ENCODE results near the gene LYRM2. TPM values are rescaled to one million over a fixed set of nuclear protein-coding genes. Genes with fewer than 3 reads are reported as not detected.

LYRM2 gene
- total RNA-seq, 4 donors from 2014 or later, result 8.1 to 19.5 (median 14.4) TPM

- Histone ChIP-seq H3K36me3 (peaks cover 97% of the 10 kb centered on the region), H3K4me3 (no peak overlapping the region), H3K9me3 (no peaks in the 10 kb centered on the region), H3K27me3 (no peaks in the 10 kb centered on the region), H3K27ac (no peak overlapping the region), H3K4me1 (no peaks in the 10 kb centered on the region)
- TF ChIP-seq EP300 (IDR thresholded peaks at IDR 0.05) (no peak), POLR2AphosphoS5 (IDR thresholded peaks at IDR 0.05) (no peak), POLR2A (IDR thresholded peaks at IDR 0.05) (no peak), CTCF (IDR thresholded peaks at IDR 0.05) (no peak)
- 90% methylated on average over 5 of the region's 7 CpGs for WGBS
- no peak for DNase-seq (ENCODE audit: low spot score in 2 of 2)
Observed at GRCh38 chr6:89680551-89680950, 42.0 kb upstream of the LYRM2 start.

GRCh38 chr6:89680150-89680549, 41.6 kb upstream of the LYRM2 start:
- Histone ChIP-seq H3K27ac (no peak overlapping the region), H3K9me3 (no peaks in the 10 kb centered on the region), H3K27me3 (no peaks in the 10 kb centered on the region), H3K4me1 (no peaks in the 10 kb centered on the region), H3K4me3 (no peak overlapping the region), H3K36me3 (peaks cover 97% of the 10 kb centered on the region)
- TF ChIP-seq EP300 (IDR thresholded peaks at IDR 0.05) (no peak), POLR2A (IDR thresholded peaks at IDR 0.05) (no peak), CTCF (IDR thresholded peaks at IDR 0.05) (no peak), POLR2AphosphoS5 (IDR thresholded peaks at IDR 0.05) (no peak)
- WGBS, result 89% methylated on average over 2 of the region's 2 CpGs
- DNase-seq (ENCODE audit: low spot score in 2 of 2), result no peak

GRCh38 chr6:89679215-89680120, 40.9 kb upstream of the LYRM2 start:
- no peaks in the 10 kb centered on the region for H3K4me1 ChIP-seq

GRCh38 chr6:89678531-89678930, 40.0 kb upstream of the LYRM2 start:
- no peak for DNase-seq (ENCODE audit: low spot score in 2 of 2)
- Histone ChIP-seq H3K4me1 (no peaks in the 10 kb centered on the region), H3K9me3 (no peaks in the 10 kb centered on the region), H3K4me3 (no peak overlapping the region), H3K27ac (no peak overlapping the region), H3K36me3 (peaks cover 97% of the 10 kb centered on the region), H3K27me3 (no peaks in the 10 kb centered on the region)
- 90% methylated on average over 3 of the region's 3 CpGs for WGBS
- TF ChIP-seq CTCF (IDR thresholded peaks at IDR 0.05), result no peak
- TF ChIP-seq EP300 (IDR thresholded peaks at IDR 0.05), result no peak
- TF ChIP-seq POLR2AphosphoS5 (IDR thresholded peaks at IDR 0.05), result no peak
- no peak for TF ChIP-seq POLR2A (IDR thresholded peaks at IDR 0.05)

More at GRCh38 chr6:89679215-89680120, 40.9 kb upstream of the LYRM2 start:
- H3K27me3 ChIP-seq, result no peaks in the 10 kb centered on the region
- H3K4me3 ChIP-seq, result no peak overlapping the region
- no peak for TF ChIP-seq CTCF (IDR thresholded peaks at IDR 0.05)
- no peak for TF ChIP-seq POLR2A (IDR thresholded peaks at IDR 0.05)
- TF ChIP-seq EP300 (IDR thresholded peaks at IDR 0.05), result no peak
- TF ChIP-seq POLR2AphosphoS5 (IDR thresholded peaks at IDR 0.05), result no peak
- H3K36me3 ChIP-seq, result peaks cover 97% of the 10 kb centered on the region
- WGBS, result 78% methylated on average over 6 of the region's 6 CpGs
- no peak overlapping the region for H3K27ac ChIP-seq
- no peaks in the 10 kb centered on the region for H3K9me3 ChIP-seq
- DNase-seq (ENCODE audit: low spot score in 2 of 2), result no peak

- H3K4me3 ChIP-seq, result no peak overlapping the region
- no peaks in the 10 kb centered on the region for H3K27me3 ChIP-seq
- H3K4me1 ChIP-seq, result no peaks in the 10 kb centered on the region
- no peak overlapping the region for H3K27ac ChIP-seq
- H3K9me3 ChIP-seq, result no peaks in the 10 kb centered on the region
- no peak for TF ChIP-seq EP300 (IDR thresholded peaks at IDR 0.05)
- no peak for TF ChIP-seq POLR2AphosphoS5 (IDR thresholded peaks at IDR 0.05)
- TF ChIP-seq CTCF (IDR thresholded peaks at IDR 0.05), result no peak
- TF ChIP-seq POLR2A (IDR thresholded peaks at IDR 0.05), result no peak
- 68% methylated on average over 7 of the region's 7 CpGs for WGBS
- peaks cover 100% of the 10 kb centered on the region for H3K36me3 ChIP-seq
- no peak for DNase-seq (ENCODE audit: low spot score in 2 of 2)
Observed at GRCh38 chr6:89675949-89676748, 37.6 kb upstream of the LYRM2 start.

Measured in suprapubic skin (tissue), 4 donors.